ENCODE results near the gene RIOK1.

Gene RIOK1

GRCh38 chr6:7441048-7441775 is 51.6 kb downstream of the RIOK1 start:
- Histone ChIP-seq H2AFZ (ENCODE audit: low read length) (no peak overlapping the region), H3F3A (ENCODE audit: low read depth) (no peaks in the 10 kb centered on the region), H3K4me2 (ENCODE audit: low read depth, low read length, poor library complexity, severe bottlenecking) (no peak overlapping the region), H3K36me3 (ENCODE audit: insufficient read depth, low read length) (no peaks in the 10 kb centered on the region), H3K79me2 (ENCODE audit: insufficient read depth, low read length) (no peaks in the 10 kb centered on the region), H3K9me3 (ENCODE audit: insufficient read depth, low read depth, low read length) (no peaks in the 10 kb centered on the region), H3K4me3 (ENCODE audit: low read length, poor library complexity, severe bottlenecking) (no peak overlapping the region), H3K9ac (ENCODE audit: low read depth, low read length, poor library complexity, severe bottlenecking) (no peak overlapping the region), H3K27me3 (ENCODE audit: insufficient read depth, low read length, poor library complexity, severe bottlenecking) (no peaks in the 10 kb centered on the region), H3K4me1 (ENCODE audit: insufficient read depth, low read length, poor library complexity, severe bottlenecking) (peaks cover 14% of the 10 kb centered on the region), H3K9me2 (replicated peaks; ENCODE audit: low read depth, low read length) (no peaks in the 10 kb centered on the region), H4K20me1 (ENCODE audit: insufficient read depth, low read length, poor library complexity, severe bottlenecking) (no peaks in the 10 kb centered on the region)
- TF ChIP-seq EZH2phosphoT487 (IDR thresholded peaks at IDR 0.05; ENCODE audit: borderline replicate concordance) (no peak), CTCF (conservative IDR thresholded peaks at IDR 0.05; ENCODE audit: low read length) (no peak)

GRCh38 chr6:7442467-7442866 is 52.9 kb downstream of the RIOK1 start:
- Histone ChIP-seq H3K9me3 (ENCODE audit: insufficient read depth, low read depth, low read length) (no peaks in the 10 kb centered on the region), H3K4me2 (ENCODE audit: low read depth, low read length, poor library complexity, severe bottlenecking) (no peak overlapping the region), H3K4me3 (ENCODE audit: low read length, poor library complexity, severe bottlenecking) (no peak overlapping the region), H4K20me1 (ENCODE audit: insufficient read depth, low read length, poor library complexity, severe bottlenecking) (no peaks in the 10 kb centered on the region), H3F3A (ENCODE audit: low read depth) (no peaks in the 10 kb centered on the region), H3K4me1 (ENCODE audit: insufficient read depth, low read length, poor library complexity, severe bottlenecking) (peaks cover 14% of the 10 kb centered on the region), H2AFZ (ENCODE audit: low read length) (no peak overlapping the region), H3K9me2 (replicated peaks; ENCODE audit: low read depth, low read length) (no peaks in the 10 kb centered on the region), H3K36me3 (ENCODE audit: insufficient read depth, low read length) (no peaks in the 10 kb centered on the region), H3K27me3 (ENCODE audit: insufficient read depth, low read length, poor library complexity, severe bottlenecking) (no peaks in the 10 kb centered on the region), H3K9ac (ENCODE audit: low read depth, low read length, poor library complexity, severe bottlenecking) (no peak overlapping the region), H3K79me2 (ENCODE audit: insufficient read depth, low read length) (no peaks in the 10 kb centered on the region)
- TF ChIP-seq EZH2phosphoT487 (IDR thresholded peaks at IDR 0.05; ENCODE audit: borderline replicate concordance) (no peak), CTCF (conservative IDR thresholded peaks at IDR 0.05; ENCODE audit: low read length) (no peak)

- Histone ChIP-seq H2AFZ (ENCODE audit: low read length) (no peak overlapping the region), H3K4me3 (ENCODE audit: low read length, poor library complexity, severe bottlenecking) (no peak overlapping the region), H3K9me3 (ENCODE audit: insufficient read depth, low read depth, low read length) (no peaks in the 10 kb centered on the region), H3K79me2 (ENCODE audit: insufficient read depth, low read length) (no peaks in the 10 kb centered on the region), H3K9me2 (replicated peaks; ENCODE audit: low read depth, low read length) (no peaks in the 10 kb centered on the region), H3K36me3 (ENCODE audit: insufficient read depth, low read length) (no peaks in the 10 kb centered on the region), H3K4me1 (ENCODE audit: insufficient read depth, low read length, poor library complexity, severe bottlenecking) (no peaks in the 10 kb centered on the region), H3K9ac (ENCODE audit: low read depth, low read length, poor library complexity, severe bottlenecking) (no peak overlapping the region), H4K20me1 (ENCODE audit: insufficient read depth, low read length, poor library complexity, severe bottlenecking) (no peaks in the 10 kb centered on the region), H3F3A (ENCODE audit: low read depth) (no peaks in the 10 kb centered on the region), H3K27me3 (ENCODE audit: insufficient read depth, low read length, poor library complexity, severe bottlenecking) (no peaks in the 10 kb centered on the region), H3K4me2 (ENCODE audit: low read depth, low read length, poor library complexity, severe bottlenecking) (no peak overlapping the region)
- TF ChIP-seq CTCF (conservative IDR thresholded peaks at IDR 0.05; ENCODE audit: low read length) (no peak), EZH2phosphoT487 (IDR thresholded peaks at IDR 0.05; ENCODE audit: borderline replicate concordance) (no peak)
Observed at GRCh38 chr6:7445101-7445500, 55.5 kb downstream of the RIOK1 start.
